OCI-LY1 (cell line): ENCODE measurements around the gene EPHA1.

ENCODE experiments used
- EZH2 ChIP-seq: fragments of 200-600 bp; sonication (generic), shearing (Covaris generic); IDR thresholded peaks from 2 replicates; pipeline ENCODE4 v1.8.0; 2017; ENCODE audit warnings: borderline replicate concordance, mixed run types, mild to moderate bottlenecking, antibody characterized with exemption, low read length, moderate library complexity, mixed read lengths
- TF ChIP-seq, protein P1 (sequence below): fragments of 200-600 bp; sonication (generic), shearing (Covaris generic); IDR thresholded peaks from 2 replicates; pipeline ENCODE4 v1.5.1; 2017; ENCODE audit warnings: mild to moderate bottlenecking, antibody characterized with exemption, low read length, moderate library complexity, mixed read lengths

DNA sequence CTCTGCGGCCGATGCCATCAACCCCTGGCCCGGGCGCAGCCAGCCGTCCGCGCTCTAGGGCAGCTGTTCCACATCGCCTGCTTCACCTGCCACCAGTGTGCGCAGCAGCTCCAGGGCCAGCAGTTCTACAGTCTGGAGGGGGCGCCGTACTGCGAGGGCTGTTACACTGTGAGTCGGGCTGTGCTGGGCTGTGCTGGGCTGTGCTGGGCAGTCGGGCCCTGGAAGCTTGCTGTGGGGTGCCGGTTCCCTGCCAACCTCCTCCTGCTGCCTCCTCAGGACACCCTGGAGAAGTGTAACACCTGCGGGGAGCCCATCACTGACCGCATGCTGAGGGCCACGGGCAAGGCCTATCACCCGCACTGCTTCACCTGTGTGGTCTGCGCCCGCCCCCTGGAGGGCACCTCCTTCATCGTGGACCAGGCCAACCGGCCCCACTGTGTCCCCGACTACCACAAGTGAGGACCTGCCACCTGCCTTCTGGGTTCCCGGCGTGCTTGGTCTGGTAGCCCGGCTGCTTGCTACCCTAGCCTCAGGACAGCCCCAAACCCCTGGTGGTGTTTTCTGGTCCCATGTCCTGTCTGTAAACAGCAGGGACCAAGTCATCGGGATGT is 20.1 kb downstream of the EPHA1 start:
- TF ChIP-seq, protein P1, sequence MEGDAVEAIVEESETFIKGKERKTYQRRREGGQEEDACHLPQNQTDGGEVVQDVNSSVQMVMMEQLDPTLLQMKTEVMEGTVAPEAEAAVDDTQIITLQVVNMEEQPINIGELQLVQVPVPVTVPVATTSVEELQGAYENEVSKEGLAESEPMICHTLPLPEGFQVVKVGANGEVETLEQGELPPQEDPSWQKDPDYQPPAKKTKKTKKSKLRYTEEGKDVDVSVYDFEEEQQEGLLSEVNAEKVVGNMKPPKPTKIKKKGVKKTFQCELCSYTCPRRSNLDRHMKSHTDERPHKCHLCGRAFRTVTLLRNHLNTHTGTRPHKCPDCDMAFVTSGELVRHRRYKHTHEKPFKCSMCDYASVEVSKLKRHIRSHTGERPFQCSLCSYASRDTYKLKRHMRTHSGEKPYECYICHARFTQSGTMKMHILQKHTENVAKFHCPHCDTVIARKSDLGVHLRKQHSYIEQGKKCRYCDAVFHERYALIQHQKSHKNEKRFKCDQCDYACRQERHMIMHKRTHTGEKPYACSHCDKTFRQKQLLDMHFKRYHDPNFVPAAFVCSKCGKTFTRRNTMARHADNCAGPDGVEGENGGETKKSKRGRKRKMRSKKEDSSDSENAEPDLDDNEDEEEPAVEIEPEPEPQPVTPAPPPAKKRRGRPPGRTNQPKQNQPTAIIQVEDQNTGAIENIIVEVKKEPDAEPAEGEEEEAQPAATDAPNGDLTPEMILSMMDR = no peak
- no peak for TF ChIP-seq EZH2
